ENCODE results near the gene STK32A. TPM values are rescaled to one million over a fixed set of nuclear protein-coding genes. Genes with fewer than 3 reads are reported as not detected.

The STK32A gene
- total RNA-seq, 2 donors from 2014 or later, result 9.8 to 21.8 TPM

GRCh38 chr5:147387109-147387508, 152.3 kb downstream of the STK32A start:
- Mint-ChIP-seq H3K36me3 (ENCODE audit: low read depth) (peaks cover 5% of the 10 kb centered on the region), H3K4me1 (peaks cover 65% of the 10 kb centered on the region), H3K4me3 (no peak overlapping the region), H3K9me3 (peaks cover 2% of the 10 kb centered on the region), H3K27me3 (ENCODE audit: insufficient read depth) (no peaks in the 10 kb centered on the region), H3K27ac (no peak overlapping the region)
- Histone ChIP-seq H3K27me3 (ENCODE audit: control insufficient read depth, insufficient read depth, low read length, poor library complexity, severe bottlenecking) (no peaks in the 10 kb centered on the region), H3K9me3 (ENCODE audit: control insufficient read depth, low read length) (peaks cover 2% of the 10 kb centered on the region), H3K36me3 (ENCODE audit: control insufficient read depth, insufficient read depth, low read length) (no peaks in the 10 kb centered on the region), H3K4me3 (ENCODE audit: low read length) (no peak overlapping the region), H3K4me1 (ENCODE audit: control insufficient read depth, insufficient read depth, low read length) (peaks cover 21% of the 10 kb centered on the region), H3K9ac (ENCODE audit: extremely low read depth, low read length, poor library complexity, severe bottlenecking) (no peak overlapping the region), H3K27ac (ENCODE audit: low read depth, low read length) (no peak overlapping the region)
- no peak for DNase-seq
- TF ChIP-seq CTCF (conservative IDR thresholded peaks at IDR 0.05), result no peak
- WGBS, 2 experiments (ENCODE audit: insufficient coverage in 1 of 2, insufficient read length in 1 of 2), result 92 to 97% methylated on average over 4 of the region's 4 CpGs

GRCh38 chr5:147388184-147389108, 153.6 kb downstream of the STK32A start:
- peaks cover 32% of the 10 kb centered on the region for H3K4me1 ChIP-seq (ENCODE audit: control insufficient read depth, insufficient read depth, low read length)
- H3K27me3 ChIP-seq (ENCODE audit: control insufficient read depth, insufficient read depth, low read length, poor library complexity, severe bottlenecking), result no peaks in the 10 kb centered on the region
- Mint-ChIP-seq H3K27ac (peak overlapping the region; percentile 44), H3K36me3 (ENCODE audit: low read depth) (peaks cover 5% of the 10 kb centered on the region), H3K4me1 (peaks cover 66% of the 10 kb centered on the region), H3K27me3 (ENCODE audit: insufficient read depth) (no peaks in the 10 kb centered on the region), H3K4me3 (no peak overlapping the region), H3K9me3 (no peaks in the 10 kb centered on the region)
- H3K9me3 ChIP-seq (ENCODE audit: control insufficient read depth, low read length), result no peaks in the 10 kb centered on the region
- H3K9ac ChIP-seq (ENCODE audit: extremely low read depth, low read length, poor library complexity, severe bottlenecking), result no peak overlapping the region
- WGBS, 2 experiments (ENCODE audit: insufficient coverage in 1 of 2, insufficient read length in 1 of 2), result 49 to 64% methylated on average over 3 to 5 of the region's 7 CpGs
- H3K36me3 ChIP-seq (ENCODE audit: control insufficient read depth, insufficient read depth, low read length), result no peaks in the 10 kb centered on the region
- TF ChIP-seq CTCF (conservative IDR thresholded peaks at IDR 0.05), result no peak
- DNase-seq, result peak; percentile 70
- no peak overlapping the region for H3K27ac ChIP-seq (ENCODE audit: low read depth, low read length)
- H3K4me3 ChIP-seq (ENCODE audit: low read length), result no peak overlapping the region

GRCh38 chr5:147390654-147391225, 155.9 kb downstream of the STK32A start:
- Histone ChIP-seq H3K27me3 (ENCODE audit: control insufficient read depth, insufficient read depth, low read length, poor library complexity, severe bottlenecking) (no peaks in the 10 kb centered on the region), H3K27ac (ENCODE audit: low read depth, low read length) (no peak overlapping the region), H3K4me1 (ENCODE audit: control insufficient read depth, insufficient read depth, low read length) (peaks cover 34% of the 10 kb centered on the region), H3K4me3 (ENCODE audit: low read length) (no peak overlapping the region), H3K36me3 (ENCODE audit: control insufficient read depth, insufficient read depth, low read length) (peaks cover 4% of the 10 kb centered on the region), H3K9me3 (ENCODE audit: control insufficient read depth, low read length) (no peaks in the 10 kb centered on the region), H3K9ac (ENCODE audit: extremely low read depth, low read length, poor library complexity, severe bottlenecking) (no peak overlapping the region)
- Mint-ChIP-seq H3K4me1 (peaks cover 79% of the 10 kb centered on the region), H3K4me3 (no peak overlapping the region), H3K27ac (no peak overlapping the region), H3K36me3 (ENCODE audit: low read depth) (peaks cover 17% of the 10 kb centered on the region), H3K9me3 (no peaks in the 10 kb centered on the region), H3K27me3 (ENCODE audit: insufficient read depth) (no peaks in the 10 kb centered on the region)
- DNase-seq, result no peak
- no peak for TF ChIP-seq CTCF (conservative IDR thresholded peaks at IDR 0.05)
- 93% methylated on average over 3 of the region's 3 CpGs; no CpG with 5 or more reads in 1 of the 2 experiments for WGBS, 2 experiments (ENCODE audit: insufficient coverage in 1 of 2, insufficient read length in 1 of 2)

All from endodermal cell (in vitro differentiated cells).